Keratinocyte (primary cell): Measurements from ENCODE around the gene IER2. TPM values are rescaled to one million over a fixed set of nuclear protein-coding genes. Genes with fewer than 3 reads are reported as not detected.

Experiments used
- DNase-seq: peaks from one replicate; pipeline ENCODE4 v3.0.0-alpha.2; 2011; ENCODE audit warnings: low read depth, missing footprints, low spot score
- FAIRE-seq: peaks from 2 replicates; lab custom pipeline; 2011; peaks lifted over from hg19 to GRCh38; lab: Jason Lieb, UNC
- H2AFZ ChIP-seq: 2 replicates; pipeline ENCODE4 v1.6.0; 2012; ENCODE audit warnings: low read length, control low read depth, inconsistent platforms; ENCODE audit not compliant: control insufficient read depth
- H3K27ac ChIP-seq: 2 replicates; pipeline ENCODE4 v1.5.1; 2011; ENCODE audit warnings: low read length; ENCODE audit not compliant: control insufficient read depth, insufficient read depth
- H3K27me3 ChIP-seq: 3 replicates; pipeline ENCODE4 v1.6.0; 2011; ENCODE audit warnings: low read length; ENCODE audit not compliant: control insufficient read depth, insufficient read depth; ENCODE audit errors: extremely low read depth
- H3K36me3 ChIP-seq, 2 experiments: 2 replicates in 1 of 2; 3 replicates in 1 of 2; pipeline ENCODE4 v1.5.1; 2011; ENCODE audit warnings: low read length in 2 of 2, mild to moderate bottlenecking in 1 of 2; ENCODE audit not compliant: control insufficient read depth in 2 of 2, insufficient read depth in 2 of 2; ENCODE audit errors: extremely low read depth in 1 of 2
- H3K4me1 ChIP-seq: 3 replicates; pipeline ENCODE4 v1.5.1; 2011; ENCODE audit warnings: low read length; ENCODE audit not compliant: control insufficient read depth, insufficient read depth; ENCODE audit errors: extremely low read depth
- H3K4me2 ChIP-seq: 3 replicates; pipeline ENCODE4 v1.6.0; 2011; ENCODE audit warnings: low read depth, low read length; ENCODE audit not compliant: control insufficient read depth, insufficient read depth; ENCODE audit errors: extremely low read depth
- H3K4me3 ChIP-seq, 3 experiments: fragments of 200-600 bp in 1 of 3; sonication (generic) in 1 of 3; 2 replicates in 2 of 3; 3 replicates in 1 of 3; pipeline ENCODE4 v1.5.1; 2011 to 2016; ENCODE audit warnings: low read length in 3 of 3, mild to moderate bottlenecking in 3 of 3, control low read depth in 2 of 3, inconsistent platforms in 1 of 3, low read depth in 1 of 3, mixed read lengths in 1 of 3, mixed run types in 1 of 3, moderate library complexity in 1 of 3; ENCODE audit not compliant: control insufficient read depth in 2 of 3, insufficient read depth in 2 of 3; ENCODE audit errors: extremely low read depth in 1 of 3
- H3K79me2 ChIP-seq: 2 replicates; pipeline ENCODE4 v1.6.0; 2012; ENCODE audit warnings: low read length; ENCODE audit not compliant: control insufficient read depth, insufficient read depth
- H3K9ac ChIP-seq: 3 replicates; pipeline ENCODE4 v1.6.0; 2011; ENCODE audit warnings: low read length; ENCODE audit not compliant: control insufficient read depth, insufficient read depth; ENCODE audit errors: extremely low read depth
- H3K9me1 ChIP-seq: 3 replicates; pipeline ENCODE4 v1.6.0; 2011; ENCODE audit warnings: low read length; ENCODE audit not compliant: control insufficient read depth, insufficient read depth; ENCODE audit errors: extremely low read depth
- H3K9me3 ChIP-seq: 2 replicates; pipeline ENCODE4 v1.5.1; 2012; ENCODE audit warnings: low read depth, low read length; ENCODE audit not compliant: control insufficient read depth
- H4K20me1 ChIP-seq: 3 replicates; pipeline ENCODE4 v1.6.0; 2011; ENCODE audit warnings: low read length; ENCODE audit not compliant: control insufficient read depth, insufficient read depth; ENCODE audit errors: extremely low read depth
- EZH2 ChIP-seq: IDR thresholded peaks from one replicate; pipeline ENCODE4 v1.6.1; 2012; ENCODE audit warnings: inconsistent platforms, mild to moderate bottlenecking, low read length, moderate library complexity
- dilution Hi-C: fragments of 300-500 bp; cut with MboI; formaldehyde crosslinking; loops from one replicate; pipeline ENCODE4 v1.7.0; 2020; ENCODE audit warnings: low sequenced_read_pairs; ENCODE audit not compliant: extremely low pct_ligation_motif_present
- polyA plus RNA-seq, 5 experiments: library from polyadenylated mRNA; depleted of rRNA in 3 of 5; stranded (reverse) in 3 of 5; stranded (forward) in 1 of 5; unstranded in 1 of 5; fragments of >200 nt; gene quantifications; 1 replicate in 1 of 5; 2 replicates in 3 of 5; 3 replicates in 1 of 5; pipeline versions ENCODE4 v1.2.1 to v1.2.3, GENCODE V29; 2011 to 2012; ENCODE audit warnings: missing spikeins in 2 of 5, low read depth in 1 of 5, low replicate concordance in 1 of 5
- TF ChIP-seq, protein P1 (sequence below), 3 experiments: IDR thresholded peaks in 1 of 3; conservative IDR thresholded peaks in 1 of 3; optimal IDR thresholded peaks in 1 of 3; 2 replicates in 2 of 3; 3 replicates in 1 of 3; pipeline versions ENCODE3 to v1.5.1; 2011; ENCODE audit warnings: low read length in 3 of 3, mild to moderate bottlenecking in 3 of 3, moderate library complexity in 2 of 3, control low read depth in 1 of 3, inconsistent platforms in 1 of 3; ENCODE audit not compliant: insufficient read depth in 2 of 3; ENCODE audit errors: extremely low read depth in 1 of 3

Gene IER2
- polyA plus RNA-seq, 1 donor (not counting 4 experiments of a cell fraction or from before 2014, with no cell fraction given): 14.4 TPM

DNA sequence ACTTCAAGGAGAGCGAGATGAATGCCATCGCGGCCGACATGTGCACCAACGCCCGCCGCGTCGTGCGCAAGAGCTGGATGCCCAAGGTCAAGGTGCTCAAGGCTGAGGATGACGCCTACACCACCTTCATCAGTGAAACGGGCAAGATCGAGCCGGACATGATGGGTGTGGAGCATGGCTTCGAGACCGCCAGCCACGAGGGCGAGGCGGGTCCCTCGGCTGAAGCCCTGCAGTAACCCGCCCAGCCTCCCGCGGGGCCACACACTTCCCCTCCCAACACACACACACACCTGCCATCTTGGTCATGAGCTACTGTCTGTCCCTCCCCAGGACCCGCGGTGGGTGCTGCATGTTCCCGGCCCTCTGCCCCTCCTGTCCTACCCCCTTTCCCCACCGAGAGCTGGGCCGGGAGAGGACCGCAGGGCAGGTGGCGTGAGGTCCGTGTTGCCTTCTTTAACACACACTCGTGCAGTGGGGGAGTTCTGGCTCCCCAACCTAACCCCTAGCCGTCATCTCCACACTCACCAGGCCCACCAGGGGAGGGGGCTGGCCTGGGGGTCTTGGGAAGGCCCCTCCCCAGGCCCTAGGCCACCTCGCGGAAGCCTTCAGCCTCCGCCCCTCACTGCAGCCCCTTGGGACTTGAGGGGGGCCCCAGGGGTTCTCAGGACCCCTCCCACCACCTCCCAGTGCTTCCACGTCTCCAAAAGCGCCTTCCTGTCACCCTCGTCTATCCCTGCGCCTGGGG, 11.9 kb upstream of the IER2 start:
- Histone ChIP-seq H3K27me3 (no peaks in the 10 kb centered on the region), H3K79me2 (peaks cover 24% of the 10 kb centered on the region), H3K9me1 (no peaks in the 10 kb centered on the region), H3K36me3 (peaks cover 18 to 20% of the 10 kb centered on the region in 2 experiments), H3K4me3 (no peak overlapping the region), H2AFZ (no peak overlapping the region), H3K9me3 (no peaks in the 10 kb centered on the region), H4K20me1 (no peaks in the 10 kb centered on the region), H3K4me1 (no peaks in the 10 kb centered on the region), H3K27ac (no peak overlapping the region), H3K4me2 (no peak overlapping the region), H3K9ac (no peak overlapping the region)
- DNase-seq (no peak), FAIRE-seq (no peak)
- dilution Hi-C loops: no loop called here
- TF ChIP-seq, protein P1, sequence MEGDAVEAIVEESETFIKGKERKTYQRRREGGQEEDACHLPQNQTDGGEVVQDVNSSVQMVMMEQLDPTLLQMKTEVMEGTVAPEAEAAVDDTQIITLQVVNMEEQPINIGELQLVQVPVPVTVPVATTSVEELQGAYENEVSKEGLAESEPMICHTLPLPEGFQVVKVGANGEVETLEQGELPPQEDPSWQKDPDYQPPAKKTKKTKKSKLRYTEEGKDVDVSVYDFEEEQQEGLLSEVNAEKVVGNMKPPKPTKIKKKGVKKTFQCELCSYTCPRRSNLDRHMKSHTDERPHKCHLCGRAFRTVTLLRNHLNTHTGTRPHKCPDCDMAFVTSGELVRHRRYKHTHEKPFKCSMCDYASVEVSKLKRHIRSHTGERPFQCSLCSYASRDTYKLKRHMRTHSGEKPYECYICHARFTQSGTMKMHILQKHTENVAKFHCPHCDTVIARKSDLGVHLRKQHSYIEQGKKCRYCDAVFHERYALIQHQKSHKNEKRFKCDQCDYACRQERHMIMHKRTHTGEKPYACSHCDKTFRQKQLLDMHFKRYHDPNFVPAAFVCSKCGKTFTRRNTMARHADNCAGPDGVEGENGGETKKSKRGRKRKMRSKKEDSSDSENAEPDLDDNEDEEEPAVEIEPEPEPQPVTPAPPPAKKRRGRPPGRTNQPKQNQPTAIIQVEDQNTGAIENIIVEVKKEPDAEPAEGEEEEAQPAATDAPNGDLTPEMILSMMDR (optimal IDR thresholded peaks at IDR 0.05 in 1 of 3, IDR thresholded peaks at IDR 0.05 in 1 of 3, conservative IDR thresholded peaks at IDR 0.05 in 1 of 3; ENCODE audit: extremely low read depth in 1 of 3, insufficient read depth in 2 of 3, low read length in 3 of 3): no peak
- TF ChIP-seq EZH2: no peak

DNA sequence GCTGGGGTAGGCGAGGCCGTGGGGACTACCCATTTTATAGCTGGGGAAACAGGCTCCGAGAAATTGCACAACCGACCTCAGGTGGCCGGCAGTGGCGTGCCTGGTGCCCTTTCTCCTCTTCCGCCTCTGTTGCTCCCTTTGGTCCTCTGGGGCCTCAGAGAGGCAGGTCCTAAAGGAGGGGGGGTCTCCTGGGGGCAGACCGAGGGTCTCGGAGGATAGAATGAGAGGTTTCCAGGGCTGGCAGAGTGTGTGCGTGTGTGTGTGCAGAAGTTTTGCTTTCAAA, 11.4 kb upstream of the IER2 start:
- peaks cover 18 to 20% of the 10 kb centered on the region in 2 experiments for H3K36me3 ChIP-seq
- no peak for FAIRE-seq
- DNase-seq: no peak
- TF ChIP-seq, protein P1 (optimal IDR thresholded peaks at IDR 0.05 in 1 of 3, IDR thresholded peaks at IDR 0.05 in 1 of 3, conservative IDR thresholded peaks at IDR 0.05 in 1 of 3; ENCODE audit: extremely low read depth in 1 of 3, insufficient read depth in 2 of 3, low read length in 3 of 3): no peak
- no peak overlapping the region for H2AFZ ChIP-seq
- peaks cover 20% of the 10 kb centered on the region for H3K79me2 ChIP-seq
- H3K27me3 ChIP-seq: no peaks in the 10 kb centered on the region
- no peak overlapping the region for H3K4me2 ChIP-seq
- H3K4me1 ChIP-seq: no peaks in the 10 kb centered on the region
- H3K27ac ChIP-seq: no peak overlapping the region
- no peaks in the 10 kb centered on the region for H4K20me1 ChIP-seq
- no peak overlapping the region for H3K9ac ChIP-seq
- no peaks in the 10 kb centered on the region for H3K9me3 ChIP-seq
- dilution Hi-C loops: no loop called here
- H3K4me3 ChIP-seq: no peak overlapping the region
- no peaks in the 10 kb centered on the region for H3K9me1 ChIP-seq
